Endometrial microvascular endothelial cells (primary cell): ENCODE results near the gene SUSD5. TPM values are rescaled to one million over a fixed set of nuclear protein-coding genes. Genes with fewer than 3 reads are reported as not detected.
"Not testable (repeated sequence)": the region's sequence is repeated elsewhere in the genome, so short reads cannot be mapped to it uniquely, and the experiment has no call there.

Source experiments
- in situ Hi-C: cut with HindIII; loops from 2 replicates; pipeline ENCODE4 v1.10.0; 2017; ENCODE audit warnings: low sequenced_read_pairs, low pct_unique_long_range_greater_than_20kb; ENCODE audit errors: inconsistent ontology term
- total RNA-seq: library from RNA; depleted of rRNA; stranded (reverse); fragments of >200 nt; gene quantifications from one replicate; pipeline ENCODE4 v1.2.3, GENCODE V29; 2015; ENCODE audit errors: inconsistent ontology term

SUSD5 gene
- total RNA-seq, 1 donor from 2014 or later: 9.6 TPM

GRCh38 chr3:33202711-33203457 is 15.7 kb downstream of the SUSD5 start:
- in situ Hi-C loops: no loop called here

GRCh38 chr3:33201195-33201594 is 17.4 kb downstream of the SUSD5 start:
- in situ Hi-C loops: no loop called here

- in situ Hi-C loops: no loop called here
Observed at GRCh38 chr3:33196538-33196937, 22.1 kb downstream of the SUSD5 start.

GRCh38 chr3:33194303-33194702 is 24.3 kb downstream of the SUSD5 start:
- in situ Hi-C loops: no loop called here

GRCh38 chr3:33187368-33187634 is 31.3 kb downstream of the SUSD5 start:
- in situ Hi-C loops: no loop called here

GRCh38 chr3:33186524-33187367 is 31.9 kb downstream of the SUSD5 start:
- in situ Hi-C loops: no loop called here

- in situ Hi-C loops: no loop called here
Observed at GRCh38 chr3:33184863-33185262, 33.7 kb downstream of the SUSD5 start.

GRCh38 chr3:33181641-33182040 is 37.0 kb downstream of the SUSD5 start:
- in situ Hi-C loops: not testable (repeated sequence)

GRCh38 chr3:33181229-33181628 is 37.4 kb downstream of the SUSD5 start:
- in situ Hi-C loops: no loop called here

- in situ Hi-C loops: no loop called here
Observed at GRCh38 chr3:33179132-33179531, 39.5 kb downstream of the SUSD5 start.

GRCh38 chr3:33174711-33175414 is 43.7 kb downstream of the SUSD5 start:
- in situ Hi-C loops: no loop called here

GRCh38 chr3:33174095-33174494 is 44.5 kb downstream of the SUSD5 start:
- in situ Hi-C loops: no loop called here

GRCh38 chr3:33173672-33174071 is 44.9 kb downstream of the SUSD5 start:
- in situ Hi-C loops: no loop called here

GRCh38 chr3:33173103-33173502 is 45.5 kb downstream of the SUSD5 start:
- in situ Hi-C loops: no loop called here

- in situ Hi-C loops: no loop called here
Observed at GRCh38 chr3:33171580-33171979, 47.0 kb downstream of the SUSD5 start.

- in situ Hi-C loops: no loop called here
Observed at GRCh38 chr3:33170531-33170930, 48.1 kb downstream of the SUSD5 start.

- in situ Hi-C loops: no loop called here
Observed at GRCh38 chr3:33167716-33168336, 50.8 kb downstream of the SUSD5 start.

GRCh38 chr3:33167284-33167683 is 51.3 kb downstream of the SUSD5 start:
- in situ Hi-C loops: no loop called here

GRCh38 chr3:33166095-33166494 is 52.5 kb downstream of the SUSD5 start:
- in situ Hi-C loops: no loop called here
